ENCODE measurements around the gene CFDP1.

The CFDP1 gene

DNA sequence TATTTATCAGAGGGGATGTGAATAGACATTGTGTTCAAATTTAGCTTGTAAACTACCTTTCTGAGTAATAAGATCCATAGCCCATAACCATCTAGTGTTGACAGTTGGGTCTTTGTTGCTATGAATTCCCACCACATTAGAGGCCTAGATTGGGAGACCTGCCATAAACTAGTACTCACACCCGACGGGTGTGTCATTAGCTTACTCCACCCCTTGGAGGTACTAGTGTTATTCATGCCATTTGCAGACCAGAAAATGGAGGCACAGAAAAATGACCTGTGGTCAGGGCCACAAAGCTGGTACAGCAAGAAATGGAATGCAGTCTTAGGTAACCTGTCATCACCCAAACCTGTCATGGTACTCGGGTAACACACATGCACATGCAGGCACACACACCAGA is 140.6 kb downstream of the CFDP1 start:
- H3K4me1 ChIP-seq (ENCODE audit: control insufficient read depth, insufficient read depth, low read length), result no peaks in the 10 kb centered on the region
- H3K27ac ChIP-seq (ENCODE audit: extremely low read depth, low read depth, low read length), result no peak overlapping the region
- CTCF ChIA-PET, result interaction anchor here (0.7 kb wide), 1 partner anchor 396 kb away, joined by 3 read pairs; no protein-coding TSS in a partner anchor
- POLR2A ChIA-PET, result no interaction called here
- peak; percentile 96 for TF ChIP-seq KLF1 (tag by site-specific recombination; IDR thresholded peaks at IDR 0.05)
- TF ChIP-seq SCRT2 (tag by site-specific recombination; IDR thresholded peaks at IDR 0.05), result no peak
- H3K9me3 ChIP-seq (ENCODE audit: control insufficient read depth, insufficient read depth, low read depth, low read length), result no peaks in the 10 kb centered on the region
- H3K36me3 ChIP-seq (ENCODE audit: control insufficient read depth in 2 of 2, insufficient read depth in 1 of 2, low read length in 2 of 2), result peaks cover 0 to 61% of the 10 kb centered on the region in 2 experiments; a peak in 2 of 3 replicates
- H3K4me3 ChIP-seq (ENCODE audit: low read depth, low read length), result no peak overlapping the region

DNA sequence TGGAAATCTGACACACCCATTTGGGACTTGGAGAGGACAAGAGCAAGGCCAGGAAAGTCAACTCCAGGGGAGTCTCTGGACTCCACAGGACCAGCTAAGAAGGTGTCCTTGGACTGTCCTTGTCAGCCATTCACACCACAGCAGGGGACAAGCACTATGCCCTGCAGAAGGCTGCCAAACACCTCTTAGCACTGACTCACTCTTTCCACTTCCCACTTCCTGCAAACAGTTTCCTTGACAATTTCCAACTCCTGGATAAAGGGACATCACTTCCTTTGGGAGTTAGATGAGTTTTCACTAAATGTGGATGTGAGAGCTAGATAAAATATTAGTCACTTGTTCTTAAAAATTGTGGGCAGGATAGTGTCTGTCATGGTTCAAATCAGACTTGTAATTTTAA is 144.1 kb downstream of the CFDP1 start:
- no peaks in the 10 kb centered on the region for H3K9me3 ChIP-seq (ENCODE audit: control insufficient read depth, insufficient read depth, low read depth, low read length)
- H3K4me1 ChIP-seq (ENCODE audit: control insufficient read depth, insufficient read depth, low read length), result no peaks in the 10 kb centered on the region
- CTCF ChIA-PET, result no interaction called here
- TF ChIP-seq ZNF629 (tag by site-specific recombination; IDR thresholded peaks at IDR 0.05) (no peak), SCRT2 (tag by site-specific recombination; IDR thresholded peaks at IDR 0.05) (no peak), ZNF157 (tag by site-specific recombination; IDR thresholded peaks at IDR 0.05) (no peak), ZIC2 (tag by site-specific recombination; IDR thresholded peaks at IDR 0.05) (peak; percentile 48)
- TF ChIP-seq, protein P1, sequence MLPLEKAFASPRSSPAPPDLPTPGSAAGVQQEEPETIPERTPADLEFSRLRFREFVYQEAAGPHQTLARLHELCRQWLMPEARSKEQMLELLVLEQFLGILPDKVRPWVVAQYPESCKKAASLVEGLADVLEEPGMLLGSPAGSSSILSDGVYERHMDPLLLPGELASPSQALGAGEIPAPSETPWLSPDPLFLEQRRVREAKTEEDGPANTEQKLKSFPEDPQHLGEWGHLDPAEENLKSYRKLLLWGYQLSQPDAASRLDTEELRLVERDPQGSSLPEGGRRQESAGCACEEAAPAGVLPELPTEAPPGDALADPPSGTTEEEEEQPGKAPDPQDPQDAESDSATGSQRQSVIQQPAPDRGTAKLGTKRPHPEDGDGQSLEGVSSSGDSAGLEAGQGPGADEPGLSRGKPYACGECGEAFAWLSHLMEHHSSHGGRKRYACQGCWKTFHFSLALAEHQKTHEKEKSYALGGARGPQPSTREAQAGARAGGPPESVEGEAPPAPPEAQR (tag by site-specific recombination; IDR thresholded peaks at IDR 0.05), result no peak
- TF ChIP-seq, protein P2, sequence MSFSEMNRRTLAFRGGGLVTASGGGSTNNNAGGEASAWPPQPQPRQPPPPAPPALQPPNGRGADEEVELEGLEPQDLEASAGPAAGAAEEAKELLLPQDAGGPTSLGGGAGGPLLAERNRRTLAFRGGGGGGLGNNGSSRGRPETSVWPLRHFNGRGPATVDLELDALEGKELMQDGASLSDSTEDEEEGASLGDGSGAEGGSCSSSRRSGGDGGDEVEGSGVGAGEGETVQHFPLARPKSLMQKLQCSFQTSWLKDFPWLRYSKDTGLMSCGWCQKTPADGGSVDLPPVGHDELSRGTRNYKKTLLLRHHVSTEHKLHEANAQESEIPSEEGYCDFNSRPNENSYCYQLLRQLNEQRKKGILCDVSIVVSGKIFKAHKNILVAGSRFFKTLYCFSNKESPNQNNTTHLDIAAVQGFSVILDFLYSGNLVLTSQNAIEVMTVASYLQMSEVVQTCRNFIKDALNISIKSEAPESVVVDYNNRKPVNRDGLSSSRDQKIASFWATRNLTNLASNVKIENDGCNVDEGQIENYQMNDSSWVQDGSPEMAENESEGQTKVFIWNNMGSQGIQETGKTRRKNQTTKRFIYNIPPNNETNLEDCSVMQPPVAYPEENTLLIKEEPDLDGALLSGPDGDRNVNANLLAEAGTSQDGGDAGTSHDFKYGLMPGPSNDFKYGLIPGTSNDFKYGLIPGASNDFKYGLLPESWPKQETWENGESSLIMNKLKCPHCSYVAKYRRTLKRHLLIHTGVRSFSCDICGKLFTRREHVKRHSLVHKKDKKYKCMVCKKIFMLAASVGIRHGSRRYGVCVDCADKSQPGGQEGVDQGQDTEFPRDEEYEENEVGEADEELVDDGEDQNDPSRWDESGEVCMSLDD (tag by site-specific recombination; IDR thresholded peaks at IDR 0.05), result no peak
- no peak overlapping the region for H3K27ac ChIP-seq (ENCODE audit: extremely low read depth, low read depth, low read length)
- POLR2A ChIA-PET, result no interaction called here
- peaks cover 0 to 36% of the 10 kb centered on the region in 2 experiments; a peak in 2 of 3 replicates for H3K36me3 ChIP-seq (ENCODE audit: control insufficient read depth in 2 of 2, insufficient read depth in 1 of 2, low read length in 2 of 2)
- H3K4me3 ChIP-seq (ENCODE audit: low read depth, low read length), result no peak overlapping the region

DNA sequence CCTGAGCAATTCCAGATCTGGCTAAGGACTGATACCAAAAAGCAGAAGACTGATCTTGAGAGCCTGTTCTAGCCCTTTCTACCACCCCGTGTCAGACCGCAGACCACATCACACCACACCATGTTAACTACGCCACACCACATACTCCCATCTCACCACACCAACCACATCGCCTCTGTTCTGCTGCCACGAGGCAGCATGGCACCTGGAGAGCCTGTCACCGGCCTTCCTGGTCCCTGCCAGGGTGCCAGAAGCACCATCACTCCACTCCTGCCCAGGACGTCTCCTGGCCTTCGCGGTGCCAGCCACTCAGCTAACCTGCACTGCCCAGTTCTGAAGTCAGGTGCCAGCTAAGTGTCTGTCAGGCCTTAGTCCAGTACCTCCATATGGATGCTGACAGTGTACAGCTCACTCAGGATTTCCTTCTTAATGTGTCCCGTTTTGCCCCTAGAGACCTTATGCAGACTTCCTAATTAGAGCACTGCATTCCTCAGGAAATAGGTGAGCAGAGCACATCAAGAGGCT is 144.6 kb downstream of the CFDP1 start:
- Histone ChIP-seq H3K4me3 (ENCODE audit: low read depth, low read length) (no peak overlapping the region), H3K9me3 (ENCODE audit: control insufficient read depth, insufficient read depth, low read depth, low read length) (no peaks in the 10 kb centered on the region), H3K36me3 (ENCODE audit: control insufficient read depth in 2 of 2, insufficient read depth in 1 of 2, low read length in 2 of 2) (peaks cover 0 to 31% of the 10 kb centered on the region in 2 experiments; a peak in 2 of 3 replicates), H3K4me1 (ENCODE audit: control insufficient read depth, insufficient read depth, low read length) (no peaks in the 10 kb centered on the region), H3K27ac (ENCODE audit: extremely low read depth, low read depth, low read length) (no peak overlapping the region)
- POLR2A ChIA-PET, result no interaction called here
- CTCF ChIA-PET, result no interaction called here
- TF ChIP-seq ZNF600 (tag by site-specific recombination; IDR thresholded peaks at IDR 0.05) (no peak), ZNF560 (tag by site-specific recombination; IDR thresholded peaks at IDR 0.05; ENCODE audit: borderline replicate concordance) (no peak), ZNF544 (tag by site-specific recombination; IDR thresholded peaks at IDR 0.05) (no peak), HOXD13 (CRISPR knock-in tag; IDR thresholded peaks at IDR 0.05; ENCODE audit: borderline replicate concordance) (no peak), YY2 (tag by site-specific recombination; IDR thresholded peaks at IDR 0.05) (no peak), OVOL3 (tag by site-specific recombination; IDR thresholded peaks at IDR 0.05) (no peak), ZNF76 (tag by site-specific recombination; IDR thresholded peaks at IDR 0.05; ENCODE audit: borderline replicate concordance, low read depth) (no peak), ZNF777 (tag by site-specific recombination; IDR thresholded peaks at IDR 0.05; ENCODE audit: borderline replicate concordance) (no peak)
- TF ChIP-seq, protein P3, sequence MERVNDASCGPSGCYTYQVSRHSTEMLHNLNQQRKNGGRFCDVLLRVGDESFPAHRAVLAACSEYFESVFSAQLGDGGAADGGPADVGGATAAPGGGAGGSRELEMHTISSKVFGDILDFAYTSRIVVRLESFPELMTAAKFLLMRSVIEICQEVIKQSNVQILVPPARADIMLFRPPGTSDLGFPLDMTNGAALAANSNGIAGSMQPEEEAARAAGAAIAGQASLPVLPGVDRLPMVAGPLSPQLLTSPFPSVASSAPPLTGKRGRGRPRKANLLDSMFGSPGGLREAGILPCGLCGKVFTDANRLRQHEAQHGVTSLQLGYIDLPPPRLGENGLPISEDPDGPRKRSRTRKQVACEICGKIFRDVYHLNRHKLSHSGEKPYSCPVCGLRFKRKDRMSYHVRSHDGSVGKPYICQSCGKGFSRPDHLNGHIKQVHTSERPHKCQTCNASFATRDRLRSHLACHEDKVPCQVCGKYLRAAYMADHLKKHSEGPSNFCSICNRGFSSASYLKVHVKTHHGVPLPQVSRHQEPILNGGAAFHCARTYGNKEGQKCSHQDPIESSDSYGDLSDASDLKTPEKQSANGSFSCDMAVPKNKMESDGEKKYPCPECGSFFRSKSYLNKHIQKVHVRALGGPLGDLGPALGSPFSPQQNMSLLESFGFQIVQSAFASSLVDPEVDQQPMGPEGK (tag by site-specific recombination; IDR thresholded peaks at IDR 0.05), result no peak
